Glutamatergic neuron (in vitro differentiated cells): Measurements from ENCODE around the gene RNF38. TPM values are rescaled to one million over a fixed set of nuclear protein-coding genes. Genes with fewer than 3 reads are reported as not detected.

ENCODE experiments used
- DNase-seq: peaks from one replicate; pipeline ENCODE4 v3.0.0; 2022
- H3K27ac Mint-ChIP-seq: one replicate; pipeline ENCODE4 v1.8.0; 2020; ENCODE audit warnings: mild to moderate bottlenecking, mixed read lengths, inconsistent platforms; ENCODE audit not compliant: unreplicated experiment
- H3K27me3 Mint-ChIP-seq: one replicate; pipeline ENCODE4 v1.8.0; 2020; ENCODE audit warnings: mild to moderate bottlenecking, moderate library complexity, mixed read lengths, inconsistent platforms; ENCODE audit not compliant: unreplicated experiment
- H3K36me3 Mint-ChIP-seq: one replicate; pipeline ENCODE4 v1.8.0; 2020; ENCODE audit warnings: mild to moderate bottlenecking, mixed read lengths, inconsistent platforms; ENCODE audit not compliant: unreplicated experiment
- H3K4me1 Mint-ChIP-seq: one replicate; pipeline ENCODE4 v1.8.0; 2020; ENCODE audit warnings: mild to moderate bottlenecking, low read depth, mixed read lengths, inconsistent platforms; ENCODE audit not compliant: unreplicated experiment
- H3K4me3 Mint-ChIP-seq: one replicate; pipeline ENCODE4 v1.8.0; 2020; ENCODE audit warnings: mild to moderate bottlenecking, mixed read lengths, inconsistent platforms; ENCODE audit not compliant: unreplicated experiment
- H3K9me3 Mint-ChIP-seq: one replicate; pipeline ENCODE4 v1.8.0; 2020; ENCODE audit warnings: mild to moderate bottlenecking, moderate library complexity, mixed read lengths, inconsistent platforms; ENCODE audit not compliant: unreplicated experiment
- total RNA-seq: library from RNA; stranded (reverse); fragmentation: NEBNext Ultra II Directional; extraction: Animal tissue kit (Norgen Biotek cat#: 25700); gene quantifications from one replicate; pipeline ENCODE4 v1.2.1, GENCODE V29; 2021; ENCODE audit not compliant: unreplicated experiment
- TF ChIP-seq, protein P1 (sequence below): fragments of 200-600 bp; sonication (generic); IDR thresholded peaks from one replicate; pipeline ENCODE4 v1.5.0; 2021; ENCODE audit not compliant: partially characterized antibody, unreplicated experiment

RNF38 gene
- total RNA-seq, 1 donor from 2014 or later = 129 TPM

DNA sequence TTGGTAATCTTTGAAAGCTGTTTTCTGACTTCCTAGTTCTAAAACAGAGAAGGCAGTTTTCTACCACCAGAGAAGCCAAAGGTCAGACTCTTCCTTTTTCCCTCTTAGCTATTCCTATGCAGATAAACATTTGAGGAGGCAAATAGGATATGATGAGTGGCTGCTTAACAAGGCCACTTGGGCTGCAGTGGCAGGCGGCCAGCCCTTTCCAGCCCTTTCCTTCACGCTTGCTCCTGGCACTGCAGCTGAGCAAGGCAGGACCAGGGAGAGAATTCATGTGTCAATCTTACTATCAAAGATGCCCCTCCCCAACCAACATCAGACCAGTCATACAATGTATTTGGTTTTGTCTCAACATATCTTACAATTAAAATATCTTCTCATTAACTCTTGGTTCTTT, 36.8 kb upstream of the RNF38 start:
- H3K36me3 Mint-ChIP-seq = no peaks in the 10 kb centered on the region
- H3K27me3 Mint-ChIP-seq = no peaks in the 10 kb centered on the region
- DNase-seq = no peak
- H3K4me3 Mint-ChIP-seq = no peak overlapping the region
- H3K9me3 Mint-ChIP-seq = no peaks in the 10 kb centered on the region
- TF ChIP-seq, protein P1, sequence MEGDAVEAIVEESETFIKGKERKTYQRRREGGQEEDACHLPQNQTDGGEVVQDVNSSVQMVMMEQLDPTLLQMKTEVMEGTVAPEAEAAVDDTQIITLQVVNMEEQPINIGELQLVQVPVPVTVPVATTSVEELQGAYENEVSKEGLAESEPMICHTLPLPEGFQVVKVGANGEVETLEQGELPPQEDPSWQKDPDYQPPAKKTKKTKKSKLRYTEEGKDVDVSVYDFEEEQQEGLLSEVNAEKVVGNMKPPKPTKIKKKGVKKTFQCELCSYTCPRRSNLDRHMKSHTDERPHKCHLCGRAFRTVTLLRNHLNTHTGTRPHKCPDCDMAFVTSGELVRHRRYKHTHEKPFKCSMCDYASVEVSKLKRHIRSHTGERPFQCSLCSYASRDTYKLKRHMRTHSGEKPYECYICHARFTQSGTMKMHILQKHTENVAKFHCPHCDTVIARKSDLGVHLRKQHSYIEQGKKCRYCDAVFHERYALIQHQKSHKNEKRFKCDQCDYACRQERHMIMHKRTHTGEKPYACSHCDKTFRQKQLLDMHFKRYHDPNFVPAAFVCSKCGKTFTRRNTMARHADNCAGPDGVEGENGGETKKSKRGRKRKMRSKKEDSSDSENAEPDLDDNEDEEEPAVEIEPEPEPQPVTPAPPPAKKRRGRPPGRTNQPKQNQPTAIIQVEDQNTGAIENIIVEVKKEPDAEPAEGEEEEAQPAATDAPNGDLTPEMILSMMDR = no peak
- H3K4me1 Mint-ChIP-seq = peaks cover 2% of the 10 kb centered on the region
- H3K27ac Mint-ChIP-seq = no peak overlapping the region

DNA sequence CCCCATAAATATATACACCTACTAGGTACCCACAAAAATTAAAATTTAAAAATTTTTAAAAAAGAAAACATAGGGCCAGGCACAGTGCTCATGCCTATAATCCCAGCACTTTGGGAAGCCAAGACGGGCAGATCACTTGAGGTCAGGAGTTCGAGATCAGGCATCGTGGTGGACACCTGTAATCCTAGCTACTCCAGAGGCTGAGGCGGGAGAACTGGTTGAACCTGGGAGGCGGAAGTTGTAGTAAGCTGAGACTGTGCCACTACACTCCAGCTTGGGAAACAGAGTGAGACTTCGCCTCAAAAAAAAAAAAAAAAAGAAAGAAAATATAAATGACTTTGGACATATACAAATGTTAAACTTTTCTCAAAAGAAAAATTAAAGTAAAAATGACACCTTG, 33.3 kb upstream of the RNF38 start:
- H3K4me3 Mint-ChIP-seq = no peak overlapping the region
- no peak for DNase-seq
- H3K36me3 Mint-ChIP-seq = no peaks in the 10 kb centered on the region
- TF ChIP-seq, protein P1 = no peak
- H3K27me3 Mint-ChIP-seq = no peaks in the 10 kb centered on the region
- H3K4me1 Mint-ChIP-seq = peaks cover 2% of the 10 kb centered on the region
- H3K27ac Mint-ChIP-seq = no peak overlapping the region
- no peaks in the 10 kb centered on the region for H3K9me3 Mint-ChIP-seq

DNA sequence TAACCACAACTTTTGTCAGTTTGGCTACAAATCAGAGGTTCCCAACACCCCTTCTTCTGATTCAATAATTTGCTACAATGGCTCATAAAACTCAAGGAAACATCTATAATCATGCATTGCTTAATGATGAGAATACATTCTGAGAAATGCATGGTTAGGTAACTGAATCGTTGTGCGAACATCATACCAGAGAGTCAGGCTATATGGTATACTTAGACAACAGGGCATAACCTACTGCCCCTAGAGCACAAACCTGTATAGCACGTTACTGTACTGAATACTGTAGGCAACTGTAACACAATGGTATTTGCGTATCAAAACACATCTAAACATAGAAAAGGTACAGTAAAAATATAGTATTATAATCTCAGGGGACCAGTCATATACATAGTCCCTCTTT, 31.0 kb upstream of the RNF38 start:
- Mint-ChIP-seq H3K36me3 (no peaks in the 10 kb centered on the region), H3K27me3 (peaks cover 3% of the 10 kb centered on the region), H3K27ac (no peak overlapping the region), H3K4me1 (no peaks in the 10 kb centered on the region), H3K9me3 (peaks cover 2% of the 10 kb centered on the region), H3K4me3 (no peak overlapping the region)
- TF ChIP-seq, protein P1 = no peak
- no peak for DNase-seq

DNA sequence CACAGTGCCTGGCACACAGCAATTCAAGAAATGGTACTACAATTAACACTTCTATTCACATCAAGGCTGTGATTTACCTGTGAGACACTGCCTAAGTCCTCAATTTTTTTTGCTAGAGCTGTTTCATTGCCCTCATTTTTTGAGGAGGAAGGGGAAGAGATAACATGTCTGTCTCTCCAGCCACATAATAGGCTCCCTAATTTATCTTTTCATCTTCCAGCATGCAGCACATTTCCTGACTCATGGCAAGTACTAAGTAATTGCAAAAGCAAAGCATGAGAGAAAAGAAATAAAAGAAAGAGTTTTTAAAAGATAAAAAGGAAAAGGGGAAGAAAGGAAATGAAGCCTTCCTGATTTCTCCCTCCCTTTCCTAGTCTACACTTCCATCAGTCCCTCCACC, 26.9 kb upstream of the RNF38 start:
- no peak overlapping the region for H3K4me3 Mint-ChIP-seq
- no peak overlapping the region for H3K27ac Mint-ChIP-seq
- DNase-seq = no peak
- H3K9me3 Mint-ChIP-seq = peaks cover 2% of the 10 kb centered on the region
- no peaks in the 10 kb centered on the region for H3K36me3 Mint-ChIP-seq
- TF ChIP-seq, protein P1 = no peak
- peaks cover 6% of the 10 kb centered on the region for H3K4me1 Mint-ChIP-seq
- H3K27me3 Mint-ChIP-seq = peaks cover 3% of the 10 kb centered on the region

DNA sequence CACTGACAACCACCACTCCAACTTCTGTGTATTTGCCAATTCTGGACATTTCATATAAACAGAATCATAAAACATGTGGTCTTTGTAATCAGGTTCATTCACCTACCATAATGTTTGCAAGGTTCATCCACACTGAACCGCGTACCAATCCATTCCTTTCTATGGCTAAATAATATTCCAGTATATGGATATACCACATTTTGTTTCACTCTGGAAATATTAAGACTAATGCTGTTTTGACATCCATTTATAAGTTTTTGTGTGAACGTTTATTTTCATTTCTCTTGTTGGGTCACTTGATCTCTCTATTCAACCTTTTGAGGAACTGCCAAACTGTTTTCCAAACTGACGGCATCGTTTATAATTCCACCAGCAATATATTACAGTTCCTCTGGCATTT, 26.3 kb upstream of the RNF38 start:
- H3K36me3 Mint-ChIP-seq = no peaks in the 10 kb centered on the region
- H3K4me1 Mint-ChIP-seq = peaks cover 6% of the 10 kb centered on the region
- peaks cover 3% of the 10 kb centered on the region for H3K27me3 Mint-ChIP-seq
- no peak overlapping the region for H3K27ac Mint-ChIP-seq
- DNase-seq = no peak
- TF ChIP-seq, protein P1 = no peak
- peaks cover 2% of the 10 kb centered on the region for H3K9me3 Mint-ChIP-seq
- no peak overlapping the region for H3K4me3 Mint-ChIP-seq
